Neuronal stem cell (in vitro differentiated cells): ENCODE data around the gene SAPCD1.

Source experiments
- DNase-seq: peaks from one replicate; pipeline ENCODE4 v3.0.0-alpha.2; 2013; ENCODE audit warnings: low spot score
- H2AFZ ChIP-seq: one replicate; pipeline ENCODE4 v1.6.1; 2013; ENCODE audit warnings: mild to moderate bottlenecking, low read length, inconsistent platforms
- H2AK5ac ChIP-seq: 2 replicates; pipeline ENCODE4 v1.6.1; 2013; ENCODE audit warnings: low read depth, mild to moderate bottlenecking, inconsistent platforms, low read length, moderate library complexity, mixed read lengths
- H2BK120ac ChIP-seq: 2 replicates; pipeline ENCODE4 v1.6.1; 2013; ENCODE audit warnings: low read depth, mild to moderate bottlenecking, inconsistent platforms, low read length, moderate library complexity, mixed read lengths
- H2BK12ac ChIP-seq: one replicate; pipeline ENCODE4 v1.6.1; 2013; ENCODE audit warnings: low read length, inconsistent platforms
- H2BK15ac ChIP-seq: 2 replicates; pipeline ENCODE4 v1.6.1; 2013; ENCODE audit warnings: mild to moderate bottlenecking, low read length, inconsistent platforms, mixed read lengths
- H2BK5ac ChIP-seq: one replicate; pipeline ENCODE4 v1.6.1; 2013; ENCODE audit warnings: inconsistent platforms, mild to moderate bottlenecking, low read length, moderate library complexity
- H3K14ac ChIP-seq: one replicate; pipeline ENCODE4 v1.6.1; 2013; ENCODE audit warnings: low read length, inconsistent platforms
- H3K18ac ChIP-seq: 2 replicates; pipeline ENCODE4 v1.6.1; 2013; ENCODE audit warnings: low read length, inconsistent platforms
- H3K23ac ChIP-seq: 2 replicates; pipeline ENCODE4 v1.6.1; 2013; ENCODE audit warnings: low read depth, mild to moderate bottlenecking, mixed read lengths, low read length, inconsistent platforms; ENCODE audit not compliant: poor library complexity
- H3K27ac ChIP-seq: replicated peaks from 3 replicates; pipeline ENCODE4 v1.5.1; 2013; ENCODE audit warnings: low read length, inconsistent platforms
- H3K27me3 ChIP-seq, 3 experiments: 2 replicates each; pipeline ENCODE4 v1.6.1; 2013; ENCODE audit warnings: low read length in 3 of 3, mild to moderate bottlenecking in 2 of 3, inconsistent platforms in 1 of 3, low read depth in 1 of 3, mixed read lengths in 1 of 3, moderate library complexity in 1 of 3; ENCODE audit not compliant: control insufficient read depth in 3 of 3, insufficient read depth in 3 of 3
- H3K36me3 ChIP-seq, 2 donors: replicated peaks in 1 of 2; 2 replicates each; pipeline ENCODE4 v1.6.1; 2013; ENCODE audit warnings: low read length in 2 of 2; ENCODE audit not compliant: control insufficient read depth in 2 of 2, insufficient read depth in 2 of 2
- H3K4ac ChIP-seq: 2 replicates; pipeline ENCODE4 v1.6.1; 2013; ENCODE audit warnings: inconsistent platforms, mild to moderate bottlenecking, low read length, moderate library complexity
- H3K4me1 ChIP-seq, 2 donors: 1 replicate in 1 of 2; 2 replicates in 1 of 2; pipeline ENCODE4 v1.6.1; 2013; ENCODE audit warnings: low read length in 2 of 2, low read depth in 1 of 2; ENCODE audit not compliant: control insufficient read depth in 2 of 2, insufficient read depth in 1 of 2
- H3K4me2 ChIP-seq: one replicate; pipeline ENCODE4 v1.6.1; 2013; ENCODE audit warnings: mild to moderate bottlenecking, low read length, inconsistent platforms; ENCODE audit not compliant: insufficient read depth, poor library complexity, severe bottlenecking
- H3K4me3 ChIP-seq, 2 donors: 2 replicates each; pipeline ENCODE4 v1.5.1; 2013; ENCODE audit warnings: low read length in 2 of 2, mild to moderate bottlenecking in 2 of 2, inconsistent platforms in 1 of 2, moderate library complexity in 1 of 2
- H3K79me1 ChIP-seq: one replicate; pipeline ENCODE4 v1.6.1; 2013; ENCODE audit warnings: low read depth, mild to moderate bottlenecking, inconsistent platforms, low read length, moderate library complexity
- H3K9ac ChIP-seq: one replicate; pipeline ENCODE4 v1.6.1; 2013; ENCODE audit warnings: mild to moderate bottlenecking, low read depth, low read length, inconsistent platforms; ENCODE audit not compliant: poor library complexity
- H3K9me3 ChIP-seq, 2 donors: replicated peaks in 1 of 2; 2 replicates each; pipeline versions ENCODE3 to v1.6.1; 2013; ENCODE audit warnings: low read length in 2 of 2, mild to moderate bottlenecking in 2 of 2, inconsistent platforms in 1 of 2, low read depth in 1 of 2, mixed read lengths in 1 of 2, moderate library complexity in 1 of 2; ENCODE audit not compliant: control insufficient read depth in 2 of 2, insufficient read depth in 1 of 2
- H4K8ac ChIP-seq: one replicate; pipeline ENCODE4 v1.6.1; 2013; ENCODE audit warnings: low read depth, mild to moderate bottlenecking, inconsistent platforms, low read length, moderate library complexity
- H4K91ac ChIP-seq: one replicate; pipeline ENCODE4 v1.6.1; 2013; ENCODE audit warnings: low read length, low read depth, mild to moderate bottlenecking, inconsistent platforms; ENCODE audit not compliant: poor library complexity
- WGBS, 2 donors: extraction: QIAGEN DNeasy Blood & Tissue Kit; methylation state at CpG; one replicate each; pipeline ENCODE4 v1.1.7; 2013; ENCODE audit warnings: missing lambda C conversion rate in 2 of 2, mixed read lengths in 1 of 2; ENCODE audit not compliant: insufficient read length in 2 of 2, insufficient replicate concordance in 1 of 2; ENCODE audit errors: extremely low coverage in 2 of 2; 5-methylcytosine and 5-hydroxymethylcytosine counted together

Gene SAPCD1

GRCh38 chr6:31767096-31767645, 4.7 kb downstream of the SAPCD1 start:
- H2AK5ac ChIP-seq: peak overlapping the region; percentile 41
- no peak overlapping the region for H3K9ac ChIP-seq
- H2BK5ac ChIP-seq: no peak overlapping the region
- H3K27ac ChIP-seq: no peak overlapping the region
- no peak overlapping the region for H3K23ac ChIP-seq
- no peaks in the 10 kb centered on the region for H3K27me3 ChIP-seq
- H3K79me1 ChIP-seq: no peaks in the 10 kb centered on the region
- H3K4me2 ChIP-seq: no peak overlapping the region
- no peak overlapping the region for H2BK12ac ChIP-seq
- no peak overlapping the region for H3K4me3 ChIP-seq
- H3K4ac ChIP-seq: no peak overlapping the region
- peak overlapping the region; percentile 96 for H2BK15ac ChIP-seq
- peak overlapping the region; percentile 23 for H3K18ac ChIP-seq
- no peak overlapping the region for H2AFZ ChIP-seq
- H3K9me3 ChIP-seq: peaks cover 0 to 1% of the 10 kb centered on the region in 2 donors
- H3K4me1 ChIP-seq: peaks cover 15 to 23% of the 10 kb centered on the region in 2 donors
- no CpG with 5 or more reads among the region's 6 CpGs for WGBS, 2 donors
- H3K36me3 ChIP-seq: peaks cover 0 to 29% of the 10 kb centered on the region in 2 donors
- H3K14ac ChIP-seq: no peak overlapping the region
- no peak overlapping the region for H4K8ac ChIP-seq
- H4K91ac ChIP-seq: no peak overlapping the region
- no peak for DNase-seq
- H2BK120ac ChIP-seq: no peak overlapping the region

- H3K14ac ChIP-seq: no peak overlapping the region
Measured at GRCh38 chr6:31768363-31769257, 6.2 kb downstream of the SAPCD1 start.

DNA sequence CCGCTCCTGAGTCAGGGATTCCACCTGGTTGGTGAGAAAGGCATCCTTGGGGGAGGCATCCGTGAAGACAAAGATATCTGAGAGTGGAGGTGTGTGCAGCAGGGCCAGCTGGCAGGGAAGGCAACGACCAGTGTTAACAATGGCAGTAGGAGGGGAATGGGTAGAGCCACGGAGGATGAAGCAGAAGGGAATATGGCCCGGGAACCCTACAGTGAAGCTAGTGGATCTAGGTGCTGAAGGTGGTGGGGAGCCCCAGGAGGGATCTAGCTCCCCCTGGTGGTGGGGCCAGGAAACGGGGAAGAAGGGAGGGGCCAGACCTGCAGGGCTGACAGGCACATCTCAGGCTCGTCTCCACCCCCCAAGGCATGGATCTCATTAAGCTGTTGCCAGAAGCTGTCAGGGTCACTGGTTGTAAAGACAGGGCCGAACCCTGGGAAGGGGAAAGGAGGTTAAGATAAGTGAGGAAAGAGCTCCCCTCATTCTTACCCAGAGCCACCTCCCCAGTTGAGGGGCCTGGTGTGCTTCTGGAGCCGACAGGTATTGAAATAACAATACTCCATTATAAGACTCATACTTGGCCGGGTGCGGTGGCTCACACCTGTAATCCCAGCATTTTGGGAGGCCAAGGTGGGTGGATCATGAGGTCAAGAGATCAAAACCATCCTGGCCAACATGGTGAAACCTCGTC, 7.4 kb downstream of the SAPCD1 start:
- Histone ChIP-seq H3K9me3 (peaks cover 0 to 1% of the 10 kb centered on the region in 2 donors), H4K8ac (no peak overlapping the region), H3K9ac (no peak overlapping the region), H3K23ac (peak overlapping the region; percentile 37), H3K4me3 (no peak overlapping the region), H4K91ac (no peak overlapping the region), H3K4me2 (no peak overlapping the region), H3K4me1 (peaks cover 0 to 8% of the 10 kb centered on the region in 2 donors), H2BK12ac (no peak overlapping the region), H3K79me1 (no peaks in the 10 kb centered on the region), H2AK5ac (no peak overlapping the region), H3K4ac (no peak overlapping the region), H3K18ac (no peak overlapping the region), H3K14ac (no peak overlapping the region), H2BK15ac (no peak overlapping the region), H2BK5ac (peak overlapping the region; percentile 32), H3K36me3 (peaks cover 0 to 6% of the 10 kb centered on the region in 2 donors), H2BK120ac (no peak overlapping the region), H3K27ac (no peak overlapping the region), H3K27me3 (no peaks in the 10 kb centered on the region), H2AFZ (no peak overlapping the region)
- DNase-seq: no peak
- WGBS, 2 donors: no CpG with 5 or more reads among the region's 12 CpGs

More at GRCh38 chr6:31768363-31769257, 6.2 kb downstream of the SAPCD1 start:
- Histone ChIP-seq H3K36me3 (peaks cover 0 to 17% of the 10 kb centered on the region in 2 donors), H2BK5ac (peak overlapping the region; percentile 12), H3K18ac (peak overlapping the region; percentile 71), H3K4me2 (no peak overlapping the region), H3K4ac (no peak overlapping the region), H2AFZ (no peak overlapping the region), H3K4me3 (no peak overlapping the region), H2BK12ac (peak overlapping the region; percentile 54), H2AK5ac (peak overlapping the region; percentile 9), H4K8ac (no peak overlapping the region), H3K23ac (peak overlapping the region; percentile 31), H2BK15ac (no peak overlapping the region), H3K79me1 (no peaks in the 10 kb centered on the region), H4K91ac (no peak overlapping the region), H3K4me1 (peaks cover 6 to 15% of the 10 kb centered on the region in 2 donors), H3K27ac (no peak overlapping the region), H3K9me3 (peaks cover 0 to 1% of the 10 kb centered on the region in 2 donors), H3K9ac (peak overlapping the region; percentile 84), H2BK120ac (no peak overlapping the region), H3K27me3 (no peaks in the 10 kb centered on the region)
- no CpG with 5 or more reads among the region's 18 CpGs for WGBS, 2 donors
- DNase-seq: no peak

DNA sequence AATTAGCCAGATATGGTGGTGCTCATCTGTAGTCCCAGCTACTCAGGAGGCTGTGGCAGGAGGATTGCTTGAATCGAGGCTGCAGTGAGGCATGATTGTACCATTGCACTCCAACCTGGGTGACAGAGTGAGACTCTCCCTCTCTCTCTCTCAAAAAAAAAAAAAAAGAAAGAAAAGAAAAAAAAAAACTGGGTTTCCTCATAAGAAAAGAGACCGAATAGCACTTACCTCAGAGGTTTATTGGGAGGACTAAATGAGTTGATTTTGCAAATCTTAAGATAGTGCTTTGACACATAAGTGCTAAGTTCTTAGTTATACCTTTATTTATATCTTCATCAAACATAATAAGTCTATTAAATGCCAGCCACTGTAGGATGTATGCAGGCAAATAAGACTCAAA, 8.4 kb downstream of the SAPCD1 start:
- Histone ChIP-seq H2AFZ (no peak overlapping the region), H3K9ac (no peak overlapping the region), H2BK12ac (no peak overlapping the region), H4K8ac (no peak overlapping the region), H3K27me3 (no peaks in the 10 kb centered on the region), H3K4ac (no peak overlapping the region), H3K36me3 (no peaks in the 10 kb centered on the region), H3K4me3 (no peak overlapping the region), H3K18ac (no peak overlapping the region), H3K4me1 (peaks cover 0 to 7% of the 10 kb centered on the region in 2 donors), H3K14ac (no peak overlapping the region), H4K91ac (no peak overlapping the region), H3K79me1 (no peaks in the 10 kb centered on the region), H3K4me2 (no peak overlapping the region), H2BK120ac (no peak overlapping the region), H3K27ac (no peak overlapping the region), H2BK15ac (no peak overlapping the region), H3K9me3 (peaks cover 0 to 1% of the 10 kb centered on the region in 2 donors), H3K23ac (no peak overlapping the region), H2AK5ac (no peak overlapping the region), H2BK5ac (no peak overlapping the region)
- WGBS, 2 donors: no CpG with 5 or more reads among the region's 2 CpGs
- DNase-seq: no peak
